OCI-LY3 (cell line): ENCODE results near the gene LCP1.

Experiments
- EZH2phosphoT487 ChIP-seq: fragments of 200-600 bp; shearing (Covaris generic); IDR thresholded peaks from 2 replicates; pipeline ENCODE4 v1.6.1; 2018; ENCODE audit warnings: antibody characterized with exemption, mixed run types, low read depth
- TF ChIP-seq, protein P1 (sequence below): fragments of 200-600, 300-600 bp; sonication (generic); IDR thresholded peaks from 2 replicates; pipeline ENCODE4 v1.5.1; 2014; ENCODE audit warnings: antibody characterized with exemption, low read length, low read depth

DNA sequence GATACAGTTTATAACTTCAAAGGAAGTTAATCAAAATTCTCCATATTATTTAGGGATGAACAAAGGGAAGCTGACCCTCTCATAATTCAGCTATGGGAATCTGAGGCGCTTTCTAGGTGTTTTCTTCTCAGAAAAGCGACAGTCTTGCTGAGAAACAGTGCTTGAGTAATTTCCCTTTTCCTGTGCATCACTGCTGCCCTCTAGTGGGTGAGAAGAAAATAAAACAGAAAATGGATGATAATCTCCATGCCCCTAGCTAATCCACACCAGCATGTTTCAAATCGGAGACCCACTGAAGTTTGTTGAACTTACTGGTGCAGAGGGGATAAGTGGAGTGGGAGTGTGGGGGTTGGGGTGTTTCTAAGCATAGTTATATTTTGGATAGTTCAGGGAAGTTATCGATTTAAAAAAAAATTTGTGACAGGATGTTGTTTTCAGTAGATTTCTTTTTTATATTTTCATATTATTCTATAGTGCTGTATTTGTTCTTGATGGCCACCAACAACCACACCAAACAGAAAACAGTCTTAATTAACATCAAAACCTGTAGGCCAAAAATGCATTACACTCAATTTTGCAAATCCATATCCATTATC, 21.4 kb downstream of the LCP1 start:
- TF ChIP-seq, protein P1, sequence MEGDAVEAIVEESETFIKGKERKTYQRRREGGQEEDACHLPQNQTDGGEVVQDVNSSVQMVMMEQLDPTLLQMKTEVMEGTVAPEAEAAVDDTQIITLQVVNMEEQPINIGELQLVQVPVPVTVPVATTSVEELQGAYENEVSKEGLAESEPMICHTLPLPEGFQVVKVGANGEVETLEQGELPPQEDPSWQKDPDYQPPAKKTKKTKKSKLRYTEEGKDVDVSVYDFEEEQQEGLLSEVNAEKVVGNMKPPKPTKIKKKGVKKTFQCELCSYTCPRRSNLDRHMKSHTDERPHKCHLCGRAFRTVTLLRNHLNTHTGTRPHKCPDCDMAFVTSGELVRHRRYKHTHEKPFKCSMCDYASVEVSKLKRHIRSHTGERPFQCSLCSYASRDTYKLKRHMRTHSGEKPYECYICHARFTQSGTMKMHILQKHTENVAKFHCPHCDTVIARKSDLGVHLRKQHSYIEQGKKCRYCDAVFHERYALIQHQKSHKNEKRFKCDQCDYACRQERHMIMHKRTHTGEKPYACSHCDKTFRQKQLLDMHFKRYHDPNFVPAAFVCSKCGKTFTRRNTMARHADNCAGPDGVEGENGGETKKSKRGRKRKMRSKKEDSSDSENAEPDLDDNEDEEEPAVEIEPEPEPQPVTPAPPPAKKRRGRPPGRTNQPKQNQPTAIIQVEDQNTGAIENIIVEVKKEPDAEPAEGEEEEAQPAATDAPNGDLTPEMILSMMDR = peak; percentile 86
- no peak for TF ChIP-seq EZH2phosphoT487
